GM12801 (cell line): ENCODE measurements around the gene PKD2.

ENCODE experiments used
- TF ChIP-seq, protein P1 (sequence below): IDR thresholded peaks from one replicate; pipeline ENCODE4 v1.5.1; 2011; ENCODE audit warnings: control low read depth; ENCODE audit not compliant: insufficient read length; ENCODE audit errors: extremely low read depth

Gene PKD2

GRCh38 chr4:88062311-88062710, 54.9 kb downstream of the PKD2 start:
- TF ChIP-seq, protein P1, sequence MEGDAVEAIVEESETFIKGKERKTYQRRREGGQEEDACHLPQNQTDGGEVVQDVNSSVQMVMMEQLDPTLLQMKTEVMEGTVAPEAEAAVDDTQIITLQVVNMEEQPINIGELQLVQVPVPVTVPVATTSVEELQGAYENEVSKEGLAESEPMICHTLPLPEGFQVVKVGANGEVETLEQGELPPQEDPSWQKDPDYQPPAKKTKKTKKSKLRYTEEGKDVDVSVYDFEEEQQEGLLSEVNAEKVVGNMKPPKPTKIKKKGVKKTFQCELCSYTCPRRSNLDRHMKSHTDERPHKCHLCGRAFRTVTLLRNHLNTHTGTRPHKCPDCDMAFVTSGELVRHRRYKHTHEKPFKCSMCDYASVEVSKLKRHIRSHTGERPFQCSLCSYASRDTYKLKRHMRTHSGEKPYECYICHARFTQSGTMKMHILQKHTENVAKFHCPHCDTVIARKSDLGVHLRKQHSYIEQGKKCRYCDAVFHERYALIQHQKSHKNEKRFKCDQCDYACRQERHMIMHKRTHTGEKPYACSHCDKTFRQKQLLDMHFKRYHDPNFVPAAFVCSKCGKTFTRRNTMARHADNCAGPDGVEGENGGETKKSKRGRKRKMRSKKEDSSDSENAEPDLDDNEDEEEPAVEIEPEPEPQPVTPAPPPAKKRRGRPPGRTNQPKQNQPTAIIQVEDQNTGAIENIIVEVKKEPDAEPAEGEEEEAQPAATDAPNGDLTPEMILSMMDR: no peak

GRCh38 chr4:88062843-88063242, 55.4 kb downstream of the PKD2 start:
- TF ChIP-seq, protein P1: no peak

DNA sequence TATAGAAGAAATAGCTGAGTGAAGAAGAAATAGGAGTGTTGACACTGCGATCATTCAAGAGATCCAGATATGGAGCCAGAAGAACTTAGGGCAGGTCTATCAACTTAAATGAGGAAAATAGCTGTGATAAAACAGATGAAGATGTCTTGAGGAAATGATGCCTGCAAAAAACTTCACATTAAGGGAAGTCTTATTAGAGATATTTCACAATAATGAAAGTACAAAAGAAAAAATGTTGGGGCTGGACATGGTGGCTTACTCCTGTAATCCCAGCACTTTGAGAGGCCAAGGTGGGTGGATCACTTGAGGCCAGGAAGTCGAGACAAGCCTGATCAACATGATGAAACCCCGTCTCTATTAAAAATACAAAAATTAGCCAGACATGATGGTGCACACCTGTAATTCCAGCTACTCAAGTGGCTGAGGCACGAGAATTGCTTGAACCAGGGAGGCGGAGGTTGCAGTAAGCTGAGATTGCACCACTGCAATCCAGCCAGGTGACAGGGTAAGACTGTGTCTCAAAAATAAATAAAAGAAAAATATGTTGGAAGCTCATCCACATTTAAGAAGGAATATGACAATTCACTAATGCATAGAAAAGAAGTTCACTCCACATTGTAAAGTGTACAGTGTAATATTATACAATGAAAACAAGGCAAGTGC, 56.3 kb downstream of the PKD2 start:
- TF ChIP-seq, protein P1: no peak

GRCh38 chr4:88064410-88064809, 57.0 kb downstream of the PKD2 start:
- TF ChIP-seq, protein P1: no peak

DNA sequence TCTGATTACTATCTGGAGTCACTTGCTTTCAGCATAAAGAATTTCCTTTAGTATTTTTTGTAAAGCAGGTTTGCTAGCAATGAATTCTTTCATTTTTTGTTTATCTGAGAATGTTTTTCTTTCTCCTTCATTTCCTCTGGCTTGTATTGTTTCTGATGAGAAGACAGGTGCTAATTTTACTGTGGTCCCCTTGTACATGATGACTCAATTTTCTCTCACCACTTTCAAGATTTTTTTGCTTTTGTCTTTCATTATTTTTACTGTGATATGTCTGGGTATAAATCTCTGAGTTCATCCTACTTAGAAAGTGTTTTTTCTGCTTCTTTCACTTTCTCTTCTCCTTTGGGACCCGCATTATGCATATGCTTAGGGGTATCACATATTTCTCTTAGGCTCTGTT, 62.6 kb downstream of the PKD2 start:
- TF ChIP-seq, protein P1: no peak

DNA sequence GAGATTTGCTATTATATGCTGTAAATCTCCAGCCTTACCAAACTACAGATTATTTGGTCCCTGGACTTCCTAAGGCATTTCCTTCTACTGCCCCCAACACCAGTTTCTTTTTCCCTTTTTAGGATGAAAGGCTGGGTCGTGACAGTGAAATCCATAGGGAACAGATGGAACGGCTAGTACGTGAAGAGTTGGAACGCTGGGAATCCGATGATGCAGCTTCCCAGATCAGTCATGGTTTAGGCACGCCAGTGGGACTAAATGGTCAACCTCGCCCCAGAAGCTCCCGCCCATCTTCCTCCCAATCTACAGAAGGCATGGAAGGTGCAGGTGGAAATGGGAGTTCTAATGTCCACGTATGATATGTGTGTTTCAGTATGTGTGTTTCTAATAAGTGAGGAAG, 67.9 kb downstream of the PKD2 start:
- TF ChIP-seq, protein P1: no peak

- TF ChIP-seq, protein P1: no peak
These were observed 70.6 kb downstream of the PKD2 start for GRCh38 chr4:88077911-88078524.

- TF ChIP-seq, protein P1: no peak
These were observed 71.1 kb downstream of the PKD2 start for GRCh38 chr4:88078579-88078978.
